Diencephalon (tissue), 1 donor: ENCODE data around the gene SEC22B. TPM values are rescaled to one million over a fixed set of nuclear protein-coding genes. Genes with fewer than 3 reads are reported as not detected.

ENCODE experiments used
- small RNA-seq: library from RNA; depleted of rRNA; stranded (forward); fragments of <200 nt; gene quantifications from one replicate; pipeline ENCODE3, GENCODE V24; 2014
- total RNA-seq: library from RNA; depleted of rRNA; stranded (reverse); fragments of >200 nt; gene quantifications from one replicate; pipeline ENCODE4 v1.2.3, GENCODE V29; 2014

The SEC22B gene
- total RNA-seq, result 30.0 TPM

GRCh38 chr1:120176092-120176855 lies at the start of gene SEC22B:
Gene SEC22B (minus strand): TSS chr1:120176520. CDS start chr1:120176381, 139 bp downstream.

Small RNAs within 50 kb of the gene (small RNA-seq; reads per million reads assigned to genes)
- not detected for gene RNU6-465P

Other genes with a start within 250 kb of the SEC22B start
- 48.7 TPM for gene NOTCH2, start 106.9 kb downstream of the SEC22B start, total RNA-seq
- gene NBPF8, start 238.5 kb upstream of the SEC22B start, total RNA-seq, result 9.5 TPM